Kidney epithelial cell (primary cell): Measurements from ENCODE around the gene BORA. TPM values are rescaled to one million over a fixed set of nuclear protein-coding genes. Genes with fewer than 3 reads are reported as not detected.
"Not testable (repeated sequence)": the region's sequence is repeated elsewhere in the genome, so short reads cannot be mapped to it uniquely, and the experiment has no call there.

Source experiments
- DNase-seq: peaks from one replicate; pipeline ENCODE4 v3.0.0-alpha.2; 2010; ENCODE audit warnings: low read depth
- H3K27me3 ChIP-seq: 2 replicates; pipeline ENCODE4 v1.6.0; 2011; ENCODE audit warnings: low read length; ENCODE audit not compliant: control insufficient read depth, insufficient read depth
- H3K36me3 ChIP-seq: 2 replicates; pipeline ENCODE4 v1.5.1; 2011; ENCODE audit warnings: low read length; ENCODE audit not compliant: control insufficient read depth, insufficient read depth
- H3K4me3 ChIP-seq: 2 replicates; pipeline ENCODE4 v1.5.1; 2011; ENCODE audit warnings: low read depth, mild to moderate bottlenecking, control low read depth, low read length
- CTCF ChIP-seq: IDR thresholded peaks from 2 replicates; pipeline ENCODE4 v1.5.1; 2011; ENCODE audit warnings: mild to moderate bottlenecking, moderate library complexity, low read length, control low read depth, inconsistent platforms; ENCODE audit not compliant: insufficient read depth, poor library complexity, severe bottlenecking
- total RNA-seq: library from RNA; depleted of rRNA; stranded (reverse); fragments of >200 nt; gene quantifications from 2 replicates; pipeline ENCODE4 v1.2.3, GENCODE V29; 2015

The BORA gene
- total RNA-seq, 1 donor from 2014 or later: 4.4 TPM

GRCh38 chr13:72716776-72717175 is 10.9 kb upstream of the BORA start:
- no peaks in the 10 kb centered on the region for H3K27me3 ChIP-seq
- peaks cover 1% of the 10 kb centered on the region for H3K36me3 ChIP-seq
- no peak overlapping the region for H3K4me3 ChIP-seq
- no peak for TF ChIP-seq CTCF
- no peak for DNase-seq

- H3K27me3 ChIP-seq, H3K36me3 ChIP-seq, DNase-seq: not testable (repeated sequence)
- H3K4me3 ChIP-seq: peak overlapping the region; percentile 74
Observed at GRCh38 chr13:72726185-72726584, 1.5 kb upstream of the BORA start.

- no peak for TF ChIP-seq CTCF
- no peak for DNase-seq
- H3K4me3 ChIP-seq: peak overlapping the region; percentile 74
- H3K36me3 ChIP-seq: peaks cover 2% of the 10 kb centered on the region
- no peaks in the 10 kb centered on the region for H3K27me3 ChIP-seq
Observed at GRCh38 chr13:72726726-72727416, 852 bp upstream of the BORA start.

- Histone ChIP-seq H3K4me3 (peak overlapping the region; percentile 74), H3K36me3 (no peaks in the 10 kb centered on the region), H3K27me3 (no peaks in the 10 kb centered on the region)
- no peak for TF ChIP-seq CTCF
- no peak for DNase-seq
Observed at GRCh38 chr13:72728290-72728605, 525 bp downstream of the BORA start.

GRCh38 chr13:72737033-72737432 is 9.3 kb downstream of the BORA start:
- no peaks in the 10 kb centered on the region for H3K27me3 ChIP-seq
- TF ChIP-seq CTCF: no peak

GRCh38 chr13:72740015-72740414 is 12.3 kb downstream of the BORA start:
- Histone ChIP-seq H3K27me3 (no peaks in the 10 kb centered on the region), H3K4me3 (no peak overlapping the region), H3K36me3 (no peaks in the 10 kb centered on the region)
- TF ChIP-seq CTCF: no peak
- DNase-seq: no peak

More at GRCh38 chr13:72737033-72737432, 9.3 kb downstream of the BORA start:
- DNase-seq: no peak
- no peak overlapping the region for H3K4me3 ChIP-seq
- no peaks in the 10 kb centered on the region for H3K36me3 ChIP-seq
